DMS153 (cell line): ENCODE results near the gene CSTB.

Experiments
- DNase-seq: peaks from one replicate; lab custom pipeline; 2025; lab: John Stamatoyannopoulos, UW

CSTB gene

GRCh38 chr21:43767498-43767983, 8.6 kb downstream of the CSTB start:
- no peak for DNase-seq

- DNase-seq: peak; percentile 26
Observed at GRCh38 chr21:43766734-43767497, 9.2 kb downstream of the CSTB start.

GRCh38 chr21:43764576-43765495, 11.3 kb downstream of the CSTB start:
- DNase-seq: no peak

- DNase-seq: no peak
Observed at GRCh38 chr21:43763901-43764523, 12.1 kb downstream of the CSTB start.

DNA sequence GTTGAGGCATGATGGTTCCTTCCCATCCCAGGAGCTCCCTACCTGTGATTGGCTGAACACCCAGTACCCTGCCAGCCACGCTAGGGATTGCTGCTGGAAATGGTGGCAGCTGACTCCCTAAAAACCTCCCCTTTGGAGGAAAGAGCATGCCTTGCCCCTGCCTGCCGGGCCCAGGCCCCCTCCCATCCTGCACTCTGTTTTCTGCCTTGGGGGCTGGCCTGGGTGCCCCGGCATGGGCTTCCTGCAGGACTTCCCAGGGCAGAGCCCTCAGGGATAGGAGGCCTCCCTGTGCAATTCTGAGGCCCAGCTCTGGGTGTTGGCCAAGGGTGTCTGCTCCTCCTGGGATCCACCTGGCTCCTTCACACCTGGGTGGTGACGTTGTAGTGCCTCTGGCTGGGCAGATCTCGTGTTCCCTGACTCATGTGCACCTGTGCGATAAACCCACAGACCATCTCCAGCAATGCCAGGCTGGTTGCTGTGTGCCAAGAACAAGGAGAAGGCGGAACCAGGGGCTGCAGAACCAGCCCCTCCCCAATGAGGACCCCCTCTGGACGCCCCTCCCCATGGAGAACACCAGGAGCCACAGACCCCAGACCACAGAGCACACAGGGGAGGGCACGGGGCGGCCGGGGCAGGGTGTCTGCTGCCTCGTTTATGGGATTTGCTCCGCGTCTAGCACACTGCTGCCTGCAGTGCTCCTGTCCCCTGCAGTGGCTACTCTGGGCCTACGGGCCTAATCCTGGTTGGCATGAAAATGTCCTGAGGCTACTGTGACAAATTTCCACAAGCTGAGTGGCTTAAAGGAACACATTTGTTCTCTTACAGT, 13.6 kb downstream of the CSTB start:
- DNase-seq: no peak

- DNase-seq: no peak
Observed at GRCh38 chr21:43761886-43762285, 14.2 kb downstream of the CSTB start.

GRCh38 chr21:43760391-43760958, 15.6 kb downstream of the CSTB start:
- DNase-seq: no peak

DNA sequence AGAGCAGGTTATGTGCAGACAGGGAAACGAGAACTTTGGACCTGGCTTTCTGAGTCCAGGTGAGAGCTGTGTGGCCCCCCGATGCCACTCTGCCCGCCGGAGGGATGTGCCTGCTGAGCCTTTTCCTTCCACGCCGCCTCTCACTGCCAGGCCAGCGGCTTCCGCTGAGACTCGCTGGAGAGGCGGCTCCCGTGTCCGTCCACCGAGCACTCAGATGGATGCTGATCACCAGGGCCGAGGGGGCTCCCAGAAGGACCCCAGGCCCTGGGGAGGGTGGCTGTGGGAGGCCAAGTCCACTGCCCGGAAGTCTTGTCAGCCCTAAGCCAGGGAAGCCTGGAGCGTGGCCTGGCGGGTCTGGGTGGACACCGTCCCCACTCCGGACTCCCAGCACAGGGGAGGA, 16.5 kb downstream of the CSTB start:
- DNase-seq: no peak

DNA sequence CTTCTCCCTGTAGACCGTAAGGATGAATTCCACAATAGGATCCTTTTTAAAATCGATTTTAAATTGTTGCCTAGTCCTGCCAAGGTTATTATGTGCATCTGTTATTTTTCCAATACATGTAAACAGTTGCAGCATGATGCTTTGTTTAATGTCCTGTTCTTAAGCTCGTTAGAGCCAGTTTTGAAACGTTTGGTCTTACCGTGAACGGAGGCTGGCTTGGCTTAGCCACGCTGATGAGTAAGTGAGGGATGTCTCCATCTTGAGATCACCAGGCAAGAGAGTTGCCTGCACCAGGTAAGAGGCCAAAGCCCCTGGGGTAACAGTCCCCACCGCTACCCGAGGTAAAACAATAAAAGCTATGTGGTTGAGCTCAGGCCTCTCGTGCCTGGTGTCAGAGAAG, 17.3 kb downstream of the CSTB start:
- DNase-seq: no peak

DNA sequence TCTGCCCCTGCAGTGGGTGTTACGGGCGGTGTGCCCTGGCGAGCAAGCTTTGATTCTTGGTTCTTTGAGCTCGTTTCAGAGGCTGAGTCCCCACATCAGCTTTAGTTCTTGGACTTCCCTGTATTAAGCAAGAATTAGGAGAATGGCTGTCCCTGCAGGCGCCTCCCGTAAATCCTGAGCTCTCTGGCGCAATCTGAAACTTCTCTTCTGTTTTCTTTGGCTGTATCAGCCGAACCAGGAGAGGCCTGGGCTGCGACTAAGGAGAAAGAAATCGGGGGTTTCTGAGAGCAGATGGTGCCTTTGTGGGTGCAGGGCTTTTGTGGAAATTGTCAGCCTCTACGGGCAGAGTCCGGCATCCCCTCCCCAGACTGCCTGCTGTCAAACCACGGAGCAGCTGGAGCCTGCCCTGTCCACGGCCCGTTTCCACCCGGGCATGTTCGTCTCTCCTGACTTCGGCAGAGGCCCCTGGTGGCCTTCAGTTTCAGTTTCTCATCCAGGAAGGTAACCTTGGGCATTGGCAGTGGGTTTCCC, 17.9 kb downstream of the CSTB start:
- DNase-seq: no peak

- no peak for DNase-seq
Observed at GRCh38 chr21:43757601-43758000, 18.5 kb downstream of the CSTB start.

DNA sequence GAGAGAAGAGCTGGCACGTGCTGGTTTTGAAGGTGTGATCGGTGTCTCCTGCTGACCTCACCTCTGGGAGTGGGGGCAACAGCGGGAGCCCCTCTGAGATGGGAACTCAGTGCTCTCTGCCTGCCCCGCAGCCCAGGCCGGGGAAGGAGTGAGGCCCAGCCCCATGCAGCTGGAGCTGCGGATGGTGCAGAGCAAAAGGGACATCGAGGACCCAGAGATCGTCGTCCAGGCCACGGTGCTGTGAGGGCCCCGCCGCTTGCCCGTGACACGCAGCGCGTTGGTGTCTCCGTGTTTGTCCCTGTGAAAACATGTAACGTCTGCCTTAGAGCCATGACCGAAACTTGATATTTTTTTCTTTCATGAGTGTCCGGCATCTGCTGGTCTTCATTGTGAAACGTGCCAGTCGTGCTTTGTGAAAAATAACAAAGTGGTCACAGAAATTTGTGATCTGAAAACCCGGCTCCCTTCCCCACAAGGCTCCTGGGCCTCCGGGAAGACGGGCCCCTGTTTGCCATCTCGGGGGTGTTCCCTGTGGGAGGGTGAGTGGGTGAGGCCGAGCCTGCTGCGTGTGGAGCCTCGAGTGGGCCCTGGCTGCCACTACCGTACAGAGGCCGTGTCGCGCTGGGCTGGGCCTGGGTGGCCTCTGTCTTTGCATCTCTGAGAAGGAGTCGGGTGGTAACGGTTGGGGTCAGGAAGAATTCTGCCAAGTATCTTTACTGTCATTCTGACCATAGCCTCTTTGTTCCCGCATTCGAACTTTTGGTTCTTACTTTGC, 20.1 kb downstream of the CSTB start:
- no peak for DNase-seq

- no peak for DNase-seq
Observed at GRCh38 chr21:43754948-43755781, 20.9 kb downstream of the CSTB start.

- DNase-seq: no peak
Observed at GRCh38 chr21:43753439-43753799, 22.7 kb downstream of the CSTB start.

- DNase-seq: no peak
Observed at GRCh38 chr21:43752758-43753438, 23.2 kb downstream of the CSTB start.

DNA sequence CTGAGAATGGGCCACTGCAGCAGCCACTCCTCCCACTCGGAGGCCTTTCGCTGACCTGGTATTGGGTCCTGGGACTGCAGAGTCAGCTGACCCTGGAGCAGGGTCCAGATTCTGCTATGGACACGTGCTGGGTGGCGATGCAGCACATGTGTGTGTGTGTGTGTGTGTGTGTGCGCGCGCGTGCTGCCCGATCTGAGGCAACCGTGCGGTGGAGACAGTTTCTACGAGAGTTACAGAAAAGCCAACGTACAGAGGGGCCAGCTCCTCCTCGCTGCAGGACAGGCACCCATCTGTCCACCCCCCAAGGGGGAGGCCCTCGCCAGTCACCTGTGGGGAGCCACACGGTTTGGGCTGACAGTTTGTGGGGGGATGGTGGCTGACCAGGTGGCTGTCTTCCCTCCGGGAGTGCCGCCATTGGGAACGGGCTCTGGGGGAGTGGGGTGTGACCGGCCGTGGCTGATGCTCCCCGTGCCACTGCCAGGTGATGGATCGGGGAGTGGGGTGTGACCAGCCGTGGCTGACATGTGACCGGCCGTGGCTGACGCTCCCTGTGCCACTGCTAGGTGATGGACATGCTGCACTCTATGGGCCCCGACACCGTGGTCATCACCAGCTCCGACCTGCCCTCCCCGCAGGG, 24.0 kb downstream of the CSTB start:
- no peak for DNase-seq

GRCh38 chr21:43750339-43751033, 25.6 kb downstream of the CSTB start:
- no peak for DNase-seq
